Fibroblast of lung (primary cell): ENCODE measurements around the gene ADCK2.

ENCODE experiments used
- CTCF ChIP-seq, 2 donors: IDR thresholded peaks in 1 of 2; conservative IDR thresholded peaks in 1 of 2; 1 replicate in 1 of 2; 2 replicates in 1 of 2; pipeline ENCODE4 v1.5.1; 2011 to 2012; ENCODE audit warnings: low read length in 2 of 2, control low read depth in 1 of 2, inconsistent platforms in 1 of 2, low read depth in 1 of 2, mild to moderate bottlenecking in 1 of 2
- EZH2 ChIP-seq: IDR thresholded peaks from 2 replicates; pipeline ENCODE4 v1.5.1; 2012; ENCODE audit warnings: low read length, control low read depth, mild to moderate bottlenecking; ENCODE audit errors: missing control alignments

- peak in 1 of 2 donors; percentile 36 for TF ChIP-seq CTCF (conservative IDR thresholded peaks at IDR 0.05 in 1 of 2, IDR thresholded peaks at IDR 0.05 in 1 of 2; ENCODE audit: low read depth in 1 of 2, low read length in 2 of 2)
- no peak for TF ChIP-seq EZH2
Measured at GRCh38 chr7:140661124-140661523, 11.6 kb upstream of the ADCK2 start.
